Keratinocyte (primary cell): ENCODE measurements around the gene SIK3.

ENCODE experiments used
- EZH2 ChIP-seq: IDR thresholded peaks from one replicate; pipeline ENCODE4 v1.6.1; 2012; ENCODE audit warnings: inconsistent platforms, mild to moderate bottlenecking, low read length, moderate library complexity
- TF ChIP-seq, protein P1 (sequence below), 3 experiments: IDR thresholded peaks in 1 of 3; conservative IDR thresholded peaks in 1 of 3; optimal IDR thresholded peaks in 1 of 3; 2 replicates in 2 of 3; 3 replicates in 1 of 3; pipeline versions ENCODE3 to v1.5.1; 2011; ENCODE audit warnings: low read length in 3 of 3, mild to moderate bottlenecking in 3 of 3, moderate library complexity in 2 of 3, control low read depth in 1 of 3, inconsistent platforms in 1 of 3; ENCODE audit not compliant: insufficient read depth in 2 of 3; ENCODE audit errors: extremely low read depth in 1 of 3

DNA sequence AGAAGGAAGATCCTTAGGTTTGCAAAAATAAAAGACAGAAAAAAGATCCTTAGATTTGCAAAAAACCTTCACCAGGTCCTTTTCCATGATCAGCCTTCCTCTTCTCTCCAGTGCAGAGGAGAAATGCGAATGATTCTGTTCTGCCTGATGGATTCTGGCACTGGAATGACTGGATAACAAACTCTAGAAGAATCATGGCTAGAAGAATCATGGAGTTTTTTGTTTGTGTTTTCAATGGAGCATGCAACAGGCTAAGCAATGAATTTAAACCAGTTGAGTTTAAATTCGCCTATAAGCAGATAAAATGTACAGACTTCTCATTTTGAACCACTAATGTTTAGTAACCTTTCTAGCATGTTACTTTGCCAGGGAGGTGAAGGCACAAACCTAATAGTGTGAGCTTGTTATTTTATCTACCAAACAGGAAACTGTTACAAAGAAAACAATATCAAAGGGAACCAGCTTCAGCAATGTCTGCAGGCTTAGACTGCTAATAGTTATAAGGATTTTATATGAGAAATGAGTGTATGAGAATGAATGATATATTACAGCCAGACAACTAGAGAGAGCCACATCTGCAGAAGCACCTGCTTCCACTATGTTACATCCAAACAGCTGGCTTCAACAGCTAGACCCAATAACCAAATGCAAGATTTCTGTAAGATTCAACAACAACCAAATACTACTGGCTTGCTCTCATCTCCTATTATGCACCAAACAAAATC is 196.1 kb downstream of the SIK3 start:
- TF ChIP-seq, protein P1, sequence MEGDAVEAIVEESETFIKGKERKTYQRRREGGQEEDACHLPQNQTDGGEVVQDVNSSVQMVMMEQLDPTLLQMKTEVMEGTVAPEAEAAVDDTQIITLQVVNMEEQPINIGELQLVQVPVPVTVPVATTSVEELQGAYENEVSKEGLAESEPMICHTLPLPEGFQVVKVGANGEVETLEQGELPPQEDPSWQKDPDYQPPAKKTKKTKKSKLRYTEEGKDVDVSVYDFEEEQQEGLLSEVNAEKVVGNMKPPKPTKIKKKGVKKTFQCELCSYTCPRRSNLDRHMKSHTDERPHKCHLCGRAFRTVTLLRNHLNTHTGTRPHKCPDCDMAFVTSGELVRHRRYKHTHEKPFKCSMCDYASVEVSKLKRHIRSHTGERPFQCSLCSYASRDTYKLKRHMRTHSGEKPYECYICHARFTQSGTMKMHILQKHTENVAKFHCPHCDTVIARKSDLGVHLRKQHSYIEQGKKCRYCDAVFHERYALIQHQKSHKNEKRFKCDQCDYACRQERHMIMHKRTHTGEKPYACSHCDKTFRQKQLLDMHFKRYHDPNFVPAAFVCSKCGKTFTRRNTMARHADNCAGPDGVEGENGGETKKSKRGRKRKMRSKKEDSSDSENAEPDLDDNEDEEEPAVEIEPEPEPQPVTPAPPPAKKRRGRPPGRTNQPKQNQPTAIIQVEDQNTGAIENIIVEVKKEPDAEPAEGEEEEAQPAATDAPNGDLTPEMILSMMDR (optimal IDR thresholded peaks at IDR 0.05 in 1 of 3, IDR thresholded peaks at IDR 0.05 in 1 of 3, conservative IDR thresholded peaks at IDR 0.05 in 1 of 3; ENCODE audit: extremely low read depth in 1 of 3, insufficient read depth in 2 of 3, low read length in 3 of 3), result no peak
- TF ChIP-seq EZH2, result no peak
